HepG2 (cell line): Measurements from ENCODE around the gene OPALIN. TPM values are rescaled to one million over a fixed set of nuclear protein-coding genes. Genes with fewer than 3 reads are reported as not detected.

Experiments
- ATAC-seq: fragments of 200-7000 bp; cut with Tn5 transposase; 3 replicates; pipeline ENCODE4 v1.9.1; 2020; ENCODE audit warnings: mild to moderate bottlenecking, moderate library complexity
- BruUV-seq: library from RNA; stranded (reverse); fragments of 400-500 nt; replicated peaks from 2 replicates; lab custom pipeline; 2021; lab: Mats Ljungman, UMichigan
- CTCF ChIA-PET: fragments of 300-600 bp; formaldehyde crosslinking; extraction: SDS; loops from one replicate; lab custom pipeline; 2021; ENCODE audit warnings: low total read pairs, inconsistent platforms, low intra/inter-chr PET ratio; lab: Yijun Ruan, JAX
- POLR2A ChIA-PET: fragments of 350-600 bp; sonication (Branson Sonifier 250); formaldehyde crosslinking; loops from one replicate; lab custom pipeline; 2020; ENCODE audit warnings: antibody characterized with exemption, inconsistent platforms; lab: Yijun Ruan, JAX
- DNase-seq: peaks from one replicate; pipeline ENCODE4 v3.0.0-alpha.2; 2015; ENCODE audit warnings: low spot score
- FAIRE-seq: peaks from 3 replicates; lab custom pipeline; 2011; peaks lifted over from hg19 to GRCh38; lab: Jason Lieb, UNC
- H2AFZ ChIP-seq: one replicate; pipeline ENCODE4 v1.6.1; 2011; ENCODE audit warnings: low read length, inconsistent platforms
- H3K27ac ChIP-seq: fragments of 300-600 bp; 3 replicates; pipeline ENCODE4 v1.8.0; 2011; ENCODE audit warnings: mixed run types, mild to moderate bottlenecking, mixed read lengths, low read length, inconsistent platforms; ENCODE audit not compliant: insufficient read depth; ENCODE audit errors: extremely low read length
- H3K27me3 ChIP-seq, 2 experiments: fragments of 200-600 bp in 1 of 2; 2 replicates in 1 of 2; 3 replicates in 1 of 2; pipeline versions ENCODE4 v1.6.0 to v1.8.0; 2011; ENCODE audit warnings: low read length in 2 of 2, mild to moderate bottlenecking in 2 of 2, moderate library complexity in 2 of 2, inconsistent platforms in 1 of 2; ENCODE audit not compliant: insufficient read depth in 2 of 2, control insufficient read depth in 1 of 2
- H3K36me3 ChIP-seq, 2 experiments: fragments of 200-600 bp in 1 of 2; replicated peaks in 1 of 2; 2 replicates in 1 of 2; 3 replicates in 1 of 2; pipeline versions ENCODE4 v1.5.1 to v1.8.0; 2011; ENCODE audit warnings: low read length in 2 of 2, inconsistent platforms in 1 of 2; ENCODE audit not compliant: insufficient read depth in 2 of 2, control insufficient read depth in 1 of 2
- H3K4me1 ChIP-seq: 2 replicates; pipeline ENCODE4 v1.5.1; 2012; ENCODE audit warnings: low read length, inconsistent platforms; ENCODE audit not compliant: insufficient read depth
- H3K4me2 ChIP-seq: 2 replicates; pipeline ENCODE4 v1.6.0; 2011; ENCODE audit warnings: low read depth, low read length, inconsistent platforms
- H3K4me3 ChIP-seq, 3 experiments: fragments of 200-600 bp in 1 of 3; sonication (generic), shearing (Covaris generic) in 1 of 3; replicated peaks in 1 of 3; 2 replicates each; pipeline ENCODE4 v1.5.1; 2011 to 2016; ENCODE audit warnings: low read length in 3 of 3, inconsistent platforms in 2 of 3, low read depth in 2 of 3, mild to moderate bottlenecking in 2 of 3, control low read depth in 1 of 3, mixed read lengths in 1 of 3; ENCODE audit not compliant: insufficient read depth in 1 of 3
- H3K79me2 ChIP-seq: one replicate; pipeline ENCODE4 v1.6.1; 2011; ENCODE audit warnings: low read length, inconsistent platforms; ENCODE audit not compliant: insufficient read depth
- H3K9ac ChIP-seq: 2 replicates; pipeline ENCODE4 v1.6.0; 2011; ENCODE audit warnings: mild to moderate bottlenecking, low read depth, low read length, inconsistent platforms; ENCODE audit not compliant: insufficient read depth
- H3K9me3 ChIP-seq: 2 replicates; pipeline ENCODE4 v1.5.1; 2012; ENCODE audit warnings: mild to moderate bottlenecking, low read length
- H4K20me1 ChIP-seq: 2 replicates; pipeline ENCODE4 v1.6.0; 2011; ENCODE audit warnings: inconsistent platforms, mild to moderate bottlenecking, low read length, moderate library complexity; ENCODE audit not compliant: insufficient read depth
- KLF15 ChIP-seq: sonication (generic); formaldehyde crosslinking; IDR thresholded peaks from 2 replicates; pipeline ENCODE4 v1.8.1; 2023; ENCODE audit warnings: borderline replicate concordance, mild to moderate bottlenecking, inconsistent platforms, missing genetic modification reagents, mixed read lengths
- KMT2A ChIP-seq: sonication (generic); formaldehyde crosslinking; IDR thresholded peaks from 2 replicates; pipeline ENCODE4 v1.4.0; 2020; ENCODE audit warnings: missing genetic modification reagents
- PCBP1 ChIP-seq: fragments of 200-400 bp; formaldehyde crosslinking; IDR thresholded peaks from 2 replicates; pipeline ENCODE4 v1.6.1; 2017; ENCODE audit warnings: mild to moderate bottlenecking, low read depth, low read length, borderline replicate concordance
- TEAD3 ChIP-seq: optimal IDR thresholded peaks from 2 replicates; pipeline ENCODE3; 2016; ENCODE audit warnings: borderline replicate concordance
- TGIF2 ChIP-seq: IDR thresholded peaks from 2 replicates; pipeline ENCODE4 v1.6.1; 2016; ENCODE audit warnings: control low read depth, missing compliant biosample characterization
- ZBTB3 ChIP-seq: sonication (generic); formaldehyde crosslinking; IDR thresholded peaks from 2 replicates; pipeline ENCODE4 v1.4.0; 2020; ENCODE audit warnings: low read depth, mild to moderate bottlenecking, moderate library complexity, missing genetic modification reagents, borderline replicate concordance
- ZBTB7A ChIP-seq: sonication (generic); formaldehyde crosslinking; IDR thresholded peaks from 2 replicates; pipeline ENCODE4 v1.8.0; 2022; ENCODE audit warnings: mild to moderate bottlenecking, missing genetic modification reagents
- ZC3H13 ChIP-seq: sonication (generic); formaldehyde crosslinking; IDR thresholded peaks from 2 replicates; pipeline ENCODE4 v1.8.1; 2023; ENCODE audit warnings: mild to moderate bottlenecking, missing genetic modification reagents, moderate library complexity
- ZFP90 ChIP-seq: sonication (generic); formaldehyde crosslinking; IDR thresholded peaks from 2 replicates; pipeline ENCODE4 v1.8.0; 2022; ENCODE audit warnings: missing genetic modification reagents, mild to moderate bottlenecking, inconsistent platforms, borderline replicate concordance
- ZMYM2 ChIP-seq: sonication (generic); formaldehyde crosslinking; IDR thresholded peaks from 2 replicates; pipeline ENCODE4 v1.8.0; 2022; ENCODE audit warnings: mild to moderate bottlenecking, missing genetic modification reagents
- ZNF460 ChIP-seq: sonication (generic); formaldehyde crosslinking; IDR thresholded peaks from 2 replicates; pipeline ENCODE4 v1.5.1; 2020; ENCODE audit warnings: missing genetic modification reagents, mild to moderate bottlenecking, borderline replicate concordance
- ZNF674 ChIP-seq: sonication (generic); formaldehyde crosslinking; IDR thresholded peaks from 2 replicates; pipeline ENCODE4 v1.5.0; 2020; ENCODE audit warnings: low read depth, mild to moderate bottlenecking, missing genetic modification reagents
- ZNF766 ChIP-seq: sonication (generic); formaldehyde crosslinking; IDR thresholded peaks from 2 replicates; pipeline ENCODE4 v1.5.0; 2020; ENCODE audit warnings: missing genetic modification reagents, borderline replicate concordance
- ZNF891 ChIP-seq: sonication (generic); formaldehyde crosslinking; IDR thresholded peaks from 2 replicates; pipeline ENCODE4 v1.5.0; 2020; ENCODE audit warnings: mild to moderate bottlenecking, missing genetic modification reagents
- ZSCAN9 ChIP-seq: IDR thresholded peaks from 2 replicates; pipeline ENCODE4 v1.6.1; 2016; ENCODE audit warnings: borderline replicate concordance
- WGBS: methylation state at CpG from one replicate; pipeline ENCODE4 v1.1.6; 2017; ENCODE audit warnings: low lambda C conversion rate; 5-methylcytosine and 5-hydroxymethylcytosine counted together
- in situ Hi-C: cut with HindIII; loops from 2 replicates; pipeline ENCODE4 v1.10.0; 2017; ENCODE audit warnings: low pct_unique_long_range_greater_than_20kb; ENCODE audit not compliant: extremely low pct_ligation_motif_present
- intact Hi-C: fragments of 100-400 bp; cut with micrococcal nuclease; formaldehyde crosslinking; loops from one replicate; pipeline ENCODE4 v1.10.0; 2022; ENCODE audit not compliant: unreplicated experiment
- polyA plus RNA-seq, 8 experiments: library from polyadenylated mRNA; depleted of rRNA in 3 of 8; stranded (reverse) in 7 of 8; unstranded in 1 of 8; fragments of >200 nt; fragmentation: Illumina TruSeq in 4 of 8; extraction: Trizol in 4 of 8; gene quantifications; 2 replicates each; pipeline versions ENCODE4 v1.2.1 to v1.2.3, GENCODE V29; 2011 to 2016; ENCODE audit warnings: low read depth in 4 of 8, missing spikeins in 1 of 8, mixed read lengths in 1 of 8; ENCODE audit not compliant: insufficient read depth in 1 of 8
- total RNA-seq, 5 experiments: library from RNA; depleted of rRNA; stranded (reverse); fragments of >200 nt; fragmentation: Illumina TruSeq; extraction: Trizol; gene quantifications; 2 replicates each; pipeline ENCODE4 v1.2.3, GENCODE V29; 2016; ENCODE audit warnings: low read depth in 1 of 5
- TF ChIP-seq, protein P1 (sequence below): sonication (generic); formaldehyde crosslinking; IDR thresholded peaks from 2 replicates; pipeline ENCODE4 v1.4.0; 2020; ENCODE audit warnings: low read depth, missing genetic modification reagents
- TF ChIP-seq, protein P2 (sequence below): sonication (generic); formaldehyde crosslinking; IDR thresholded peaks from 2 replicates; pipeline ENCODE4 v1.4.0; 2020; ENCODE audit warnings: missing genetic modification reagents
- TF ChIP-seq, protein P3 (sequence below): sonication (generic); formaldehyde crosslinking; IDR thresholded peaks from 2 replicates; pipeline ENCODE4 v1.5.1; 2020; ENCODE audit warnings: missing genetic modification reagents, mild to moderate bottlenecking, borderline replicate concordance

Gene OPALIN
- total and polyA plus RNA-seq, 2 of the 13 experiments (the other 11 are each of a cell fraction or from before 2014, with no cell fraction given): not detected

DNA sequence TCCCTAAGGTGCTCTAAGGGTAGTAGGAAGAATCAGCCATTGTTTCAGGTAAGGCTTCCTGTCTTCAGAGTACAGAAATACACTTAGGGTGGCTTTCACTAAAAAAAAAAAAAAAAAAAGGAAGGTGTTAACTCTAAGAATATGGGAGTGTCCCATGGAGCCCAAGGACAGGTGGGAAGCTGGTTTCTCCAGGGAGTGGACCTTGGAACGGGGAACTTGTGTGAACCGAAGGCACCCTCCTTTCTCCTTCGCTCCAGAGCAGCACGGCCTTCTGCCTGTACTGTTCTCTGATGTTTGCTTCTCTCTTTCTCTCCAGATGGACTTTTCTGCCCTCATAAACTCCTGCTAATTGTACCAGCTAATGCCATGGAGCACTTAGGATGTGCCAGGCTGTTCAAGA, 6.2 kb downstream of the OPALIN start:
- intact Hi-C loops: no loop called here
- ATAC-seq: no peak
- CTCF ChIA-PET: no interaction called here

DNA sequence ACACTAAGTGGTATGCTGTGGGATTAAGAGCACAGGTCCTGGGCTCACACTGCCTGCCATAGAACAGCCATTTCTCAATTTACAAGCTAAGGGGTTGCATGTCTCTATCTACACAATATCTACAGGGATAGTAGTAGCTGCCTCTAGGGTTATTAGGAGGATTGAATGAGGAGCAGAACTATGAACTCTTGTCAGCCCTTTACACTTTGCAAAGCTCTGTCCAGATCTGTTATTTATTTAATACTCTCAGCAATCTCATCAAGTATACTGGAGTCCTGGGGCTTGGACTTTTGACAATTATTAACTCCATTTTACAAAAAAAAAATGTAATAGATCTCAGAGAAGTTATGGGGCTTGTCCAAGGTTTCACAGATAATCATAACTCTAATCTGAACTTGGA, 6.8 kb downstream of the OPALIN start:
- intact Hi-C loops: no loop called here
- no peak for ATAC-seq
- TF ChIP-seq ZBTB3 (CRISPR knock-in tag) (no peak), TGIF2 (CRISPR knock-in tag) (no peak), ZNF766 (CRISPR knock-in tag) (no peak)
- TF ChIP-seq, protein P1, sequence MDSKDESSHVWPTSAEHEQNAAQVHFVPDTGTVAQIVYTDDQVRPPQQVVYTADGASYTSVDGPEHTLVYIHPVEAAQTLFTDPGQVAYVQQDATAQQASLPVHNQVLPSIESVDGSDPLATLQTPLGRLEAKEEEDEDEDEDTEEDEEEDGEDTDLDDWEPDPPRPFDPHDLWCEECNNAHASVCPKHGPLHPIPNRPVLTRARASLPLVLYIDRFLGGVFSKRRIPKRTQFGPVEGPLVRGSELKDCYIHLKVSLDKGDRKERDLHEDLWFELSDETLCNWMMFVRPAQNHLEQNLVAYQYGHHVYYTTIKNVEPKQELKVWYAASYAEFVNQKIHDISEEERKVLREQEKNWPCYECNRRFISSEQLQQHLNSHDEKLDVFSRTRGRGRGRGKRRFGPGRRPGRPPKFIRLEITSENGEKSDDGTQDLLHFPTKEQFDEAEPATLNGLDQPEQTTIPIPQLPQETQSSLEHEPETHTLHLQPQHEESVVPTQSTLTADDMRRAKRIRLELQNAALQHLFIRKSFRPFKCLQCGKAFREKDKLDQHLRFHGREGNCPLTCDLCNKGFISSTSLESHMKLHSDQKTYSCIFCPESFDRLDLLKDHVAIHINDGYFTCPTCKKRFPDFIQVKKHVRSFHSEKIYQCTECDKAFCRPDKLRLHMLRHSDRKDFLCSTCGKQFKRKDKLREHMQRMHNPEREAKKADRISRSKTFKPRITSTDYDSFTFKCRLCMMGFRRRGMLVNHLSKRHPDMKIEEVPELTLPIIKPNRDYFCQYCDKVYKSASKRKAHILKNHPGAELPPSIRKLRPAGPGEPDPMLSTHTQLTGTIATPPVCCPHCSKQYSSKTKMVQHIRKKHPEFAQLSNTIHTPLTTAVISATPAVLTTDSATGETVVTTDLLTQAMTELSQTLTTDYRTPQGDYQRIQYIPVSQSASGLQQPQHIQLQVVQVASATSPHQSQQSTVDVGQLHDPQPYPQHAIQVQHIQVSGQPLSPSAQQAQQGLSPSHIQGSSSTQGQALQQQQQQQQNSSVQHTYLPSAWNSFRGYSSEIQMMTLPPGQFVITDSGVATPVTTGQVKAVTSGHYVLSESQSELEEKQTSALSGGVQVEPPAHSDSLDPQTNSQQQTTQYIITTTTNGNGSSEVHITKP (CRISPR knock-in tag): no peak
- TF ChIP-seq, protein P2, sequence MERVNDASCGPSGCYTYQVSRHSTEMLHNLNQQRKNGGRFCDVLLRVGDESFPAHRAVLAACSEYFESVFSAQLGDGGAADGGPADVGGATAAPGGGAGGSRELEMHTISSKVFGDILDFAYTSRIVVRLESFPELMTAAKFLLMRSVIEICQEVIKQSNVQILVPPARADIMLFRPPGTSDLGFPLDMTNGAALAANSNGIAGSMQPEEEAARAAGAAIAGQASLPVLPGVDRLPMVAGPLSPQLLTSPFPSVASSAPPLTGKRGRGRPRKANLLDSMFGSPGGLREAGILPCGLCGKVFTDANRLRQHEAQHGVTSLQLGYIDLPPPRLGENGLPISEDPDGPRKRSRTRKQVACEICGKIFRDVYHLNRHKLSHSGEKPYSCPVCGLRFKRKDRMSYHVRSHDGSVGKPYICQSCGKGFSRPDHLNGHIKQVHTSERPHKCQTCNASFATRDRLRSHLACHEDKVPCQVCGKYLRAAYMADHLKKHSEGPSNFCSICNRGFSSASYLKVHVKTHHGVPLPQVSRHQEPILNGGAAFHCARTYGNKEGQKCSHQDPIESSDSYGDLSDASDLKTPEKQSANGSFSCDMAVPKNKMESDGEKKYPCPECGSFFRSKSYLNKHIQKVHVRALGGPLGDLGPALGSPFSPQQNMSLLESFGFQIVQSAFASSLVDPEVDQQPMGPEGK (CRISPR knock-in tag): no peak

More for the DNA sequence above, 6.2 kb downstream of the OPALIN start:
- H3K4me2 ChIP-seq: no peak overlapping the region
- no peaks in the 10 kb centered on the region for H3K9me3 ChIP-seq
- no peaks in the 10 kb centered on the region for H3K79me2 ChIP-seq
- no peak overlapping the region for H3K9ac ChIP-seq
- no peak overlapping the region for H3K4me3 ChIP-seq
- 25% methylated on average over 4 of the region's 4 CpGs for WGBS
- no TSS peak for BruUV-seq
- no peak overlapping the region for H2AFZ ChIP-seq
- H3K27ac ChIP-seq: no peak overlapping the region
- H3K4me1 ChIP-seq: no peaks in the 10 kb centered on the region
- no peaks in the 10 kb centered on the region for H3K36me3 ChIP-seq
- in situ Hi-C loops: no loop called here
- H4K20me1 ChIP-seq: no peaks in the 10 kb centered on the region
- POLR2A ChIA-PET: no interaction called here
- TF ChIP-seq ZSCAN9: no peak
- no peak for TF ChIP-seq TEAD3
- TF ChIP-seq ZNF674 (CRISPR knock-in tag): no peak
- no peak for TF ChIP-seq ZNF460 (CRISPR knock-in tag)
- TF ChIP-seq ZBTB7A (CRISPR knock-in tag): no peak
- no peak for TF ChIP-seq ZFP90 (CRISPR knock-in tag)
- no peak for TF ChIP-seq ZMYM2 (CRISPR knock-in tag)
- TF ChIP-seq, protein P3, sequence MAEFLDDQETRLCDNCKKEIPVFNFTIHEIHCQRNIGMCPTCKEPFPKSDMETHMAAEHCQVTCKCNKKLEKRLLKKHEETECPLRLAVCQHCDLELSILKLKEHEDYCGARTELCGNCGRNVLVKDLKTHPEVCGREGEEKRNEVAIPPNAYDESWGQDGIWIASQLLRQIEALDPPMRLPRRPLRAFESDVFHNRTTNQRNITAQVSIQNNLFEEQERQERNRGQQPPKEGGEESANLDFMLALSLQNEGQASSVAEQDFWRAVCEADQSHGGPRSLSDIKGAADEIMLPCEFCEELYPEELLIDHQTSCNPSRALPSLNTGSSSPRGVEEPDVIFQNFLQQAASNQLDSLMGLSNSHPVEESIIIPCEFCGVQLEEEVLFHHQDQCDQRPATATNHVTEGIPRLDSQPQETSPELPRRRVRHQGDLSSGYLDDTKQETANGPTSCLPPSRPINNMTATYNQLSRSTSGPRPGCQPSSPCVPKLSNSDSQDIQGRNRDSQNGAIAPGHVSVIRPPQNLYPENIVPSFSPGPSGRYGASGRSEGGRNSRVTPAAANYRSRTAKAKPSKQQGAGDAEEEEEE: no peak
- TF ChIP-seq KLF15 (CRISPR knock-in tag): no peak
- no peak for TF ChIP-seq PCBP1
- no peak for TF ChIP-seq ZC3H13
- TF ChIP-seq ZNF891 (CRISPR knock-in tag): no peak
- TF ChIP-seq KMT2A (CRISPR knock-in tag): no peak
- TF ChIP-seq, all 625 proteins: peak for 0
- peaks cover 0 to 8% of the 10 kb centered on the region in 2 experiments; a peak in 1 of 5 replicates for H3K27me3 ChIP-seq
- no peak for DNase-seq
- FAIRE-seq: no peak

More for the DNA sequence above, 6.8 kb downstream of the OPALIN start:
- DNase-seq: no peak
- Histone ChIP-seq H3K9me3 (no peaks in the 10 kb centered on the region), H3K36me3 (no peaks in the 10 kb centered on the region), H3K79me2 (no peaks in the 10 kb centered on the region), H3K4me1 (no peaks in the 10 kb centered on the region), H3K27ac (no peak overlapping the region), H2AFZ (no peak overlapping the region), H3K9ac (no peak overlapping the region), H3K4me3 (no peak overlapping the region), H4K20me1 (no peaks in the 10 kb centered on the region), H3K27me3 (peaks cover 0 to 7% of the 10 kb centered on the region in 2 experiments; a peak in 1 of 5 replicates), H3K4me2 (no peak overlapping the region)
- FAIRE-seq: no peak
- in situ Hi-C loops: no loop called here
- ChIA-PET POLR2A (no interaction called here), CTCF (no interaction called here)
- BruUV-seq: no TSS peak
